Non-pigmented ciliary epithelial cell (primary cell): ENCODE measurements around the gene PALM2AKAP2.

Experiments used
- DNase-seq: peaks from one replicate; pipeline ENCODE4 v3.0.0-alpha.2; 2010; ENCODE audit warnings: low read depth

Gene PALM2AKAP2

GRCh38 chr9:109771796-109772531 lies 8.0 kb upstream of the PALM2AKAP2 start:
- DNase-seq = no peak

- DNase-seq = no peak
These were observed 4.5 kb upstream of the PALM2AKAP2 start for GRCh38 chr9:109775516-109775915.

GRCh38 chr9:109776391-109776790 lies 3.6 kb upstream of the PALM2AKAP2 start:
- DNase-seq = no peak

- DNase-seq = no peak
These were observed 545 bp downstream of the PALM2AKAP2 start for GRCh38 chr9:109780453-109781033.

- DNase-seq = no peak
These were observed 1.1 kb downstream of the PALM2AKAP2 start for GRCh38 chr9:109781086-109781485.

- DNase-seq = no peak
These were observed 1.7 kb downstream of the PALM2AKAP2 start for GRCh38 chr9:109781541-109782197.

GRCh38 chr9:109787735-109788134 lies 7.7 kb downstream of the PALM2AKAP2 start:
- no peak for DNase-seq

- no peak for DNase-seq
These were observed 9.6 kb downstream of the PALM2AKAP2 start for GRCh38 chr9:109789556-109789955.

GRCh38 chr9:109789971-109790370 lies 10.0 kb downstream of the PALM2AKAP2 start:
- no peak for DNase-seq

- no peak for DNase-seq
These were observed 11.1 kb downstream of the PALM2AKAP2 start for GRCh38 chr9:109791003-109791677.

- DNase-seq = no peak
These were observed 11.7 kb downstream of the PALM2AKAP2 start for GRCh38 chr9:109791747-109792146.

GRCh38 chr9:109792951-109793546 lies 13.1 kb downstream of the PALM2AKAP2 start:
- peak; percentile 84 for DNase-seq

GRCh38 chr9:109793921-109794320 lies 13.9 kb downstream of the PALM2AKAP2 start:
- no peak for DNase-seq

GRCh38 chr9:109794361-109795012 lies 14.5 kb downstream of the PALM2AKAP2 start:
- DNase-seq = no peak

- DNase-seq = no peak
These were observed 15.6 kb downstream of the PALM2AKAP2 start for GRCh38 chr9:109795613-109796012.

GRCh38 chr9:109796078-109796477 lies 16.1 kb downstream of the PALM2AKAP2 start:
- DNase-seq = no peak

- no peak for DNase-seq
These were observed 17.0 kb downstream of the PALM2AKAP2 start for GRCh38 chr9:109797006-109797405.

- DNase-seq = no peak
These were observed 17.5 kb downstream of the PALM2AKAP2 start for GRCh38 chr9:109797509-109797908.

GRCh38 chr9:109799141-109799540 lies 19.1 kb downstream of the PALM2AKAP2 start:
- DNase-seq = no peak

GRCh38 chr9:109799792-109800191 lies 19.8 kb downstream of the PALM2AKAP2 start:
- peak; percentile 61 for DNase-seq

- no peak for DNase-seq
These were observed 21.5 kb downstream of the PALM2AKAP2 start for GRCh38 chr9:109801484-109801883.

- DNase-seq = no peak
These were observed 22.5 kb downstream of the PALM2AKAP2 start for GRCh38 chr9:109802491-109802890.
